ENCODE results near the gene TPRG1L. TPM values are rescaled to one million over a fixed set of nuclear protein-coding genes. Genes with fewer than 3 reads are reported as not detected.
A peak's percentile ranks its signal among the peaks of the same experiment; 100 is the strongest.

The TPRG1L gene
- total RNA-seq, 3 donors from 2014 or later (not counting 1 experiment from before 2014, with no cell fraction given): 36.2 to 46.7 (median 37.9) TPM

DNA sequence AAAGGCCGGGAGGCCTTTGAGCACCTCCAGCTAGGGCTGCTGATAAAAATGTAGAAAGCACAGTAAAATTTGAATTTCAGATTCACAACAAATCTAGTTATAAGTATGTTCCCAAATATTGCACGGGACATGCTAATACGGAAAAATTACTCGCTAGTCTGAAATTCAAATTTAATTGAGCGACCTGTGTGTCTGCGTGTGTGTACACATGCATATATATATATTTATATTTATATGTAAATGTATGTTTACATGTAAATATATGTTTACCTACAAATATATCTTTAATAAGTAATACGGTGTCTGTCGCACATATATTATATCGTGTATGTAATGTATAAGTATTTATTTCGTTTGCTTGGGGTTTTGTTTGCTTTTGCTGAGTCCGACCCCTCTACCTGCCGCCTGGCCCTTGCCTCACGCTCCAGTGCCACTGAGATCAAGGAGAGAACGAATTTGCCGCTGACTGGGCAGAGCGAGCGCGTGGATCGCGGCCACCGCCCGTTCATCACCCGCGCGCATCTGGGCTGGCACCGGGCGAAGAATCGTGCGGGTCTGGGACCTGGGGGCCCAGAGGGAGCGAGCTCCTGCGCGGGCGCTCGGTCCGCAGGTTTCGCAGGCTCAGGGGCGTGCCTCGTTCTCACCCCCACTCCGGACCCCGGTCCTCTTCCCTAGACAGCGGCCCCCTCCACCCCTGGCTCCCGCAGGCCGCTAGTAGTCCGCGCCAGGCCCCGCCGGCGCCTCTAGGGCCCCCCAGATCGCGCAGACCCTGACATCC is 25.6 kb downstream of the TPRG1L start:
- peak overlapping the region; percentile 78 for H3K4me3 ChIP-seq (ENCODE audit: low read length)
- 9% methylated on average over 43 of the region's 50 CpGs for WGBS (ENCODE audit: insufficient coverage)
- peaks cover 14% of the 10 kb centered on the region for H3K36me3 ChIP-seq (ENCODE audit: control insufficient read depth, insufficient read depth, low read length)
- no peaks in the 10 kb centered on the region for H3K9me3 ChIP-seq (ENCODE audit: control insufficient read depth, insufficient read depth, low read length)
- peaks cover 33% of the 10 kb centered on the region for H3K4me1 ChIP-seq (ENCODE audit: control insufficient read depth, insufficient read depth, low read length)
- peaks cover 26% of the 10 kb centered on the region for H3K27me3 ChIP-seq (ENCODE audit: control insufficient read depth, insufficient read depth, low read length)
- peak overlapping the region in 1 of 2 donors; percentile 72 for H3K27ac Mint-ChIP-seq
- TF ChIP-seq, protein P1, sequence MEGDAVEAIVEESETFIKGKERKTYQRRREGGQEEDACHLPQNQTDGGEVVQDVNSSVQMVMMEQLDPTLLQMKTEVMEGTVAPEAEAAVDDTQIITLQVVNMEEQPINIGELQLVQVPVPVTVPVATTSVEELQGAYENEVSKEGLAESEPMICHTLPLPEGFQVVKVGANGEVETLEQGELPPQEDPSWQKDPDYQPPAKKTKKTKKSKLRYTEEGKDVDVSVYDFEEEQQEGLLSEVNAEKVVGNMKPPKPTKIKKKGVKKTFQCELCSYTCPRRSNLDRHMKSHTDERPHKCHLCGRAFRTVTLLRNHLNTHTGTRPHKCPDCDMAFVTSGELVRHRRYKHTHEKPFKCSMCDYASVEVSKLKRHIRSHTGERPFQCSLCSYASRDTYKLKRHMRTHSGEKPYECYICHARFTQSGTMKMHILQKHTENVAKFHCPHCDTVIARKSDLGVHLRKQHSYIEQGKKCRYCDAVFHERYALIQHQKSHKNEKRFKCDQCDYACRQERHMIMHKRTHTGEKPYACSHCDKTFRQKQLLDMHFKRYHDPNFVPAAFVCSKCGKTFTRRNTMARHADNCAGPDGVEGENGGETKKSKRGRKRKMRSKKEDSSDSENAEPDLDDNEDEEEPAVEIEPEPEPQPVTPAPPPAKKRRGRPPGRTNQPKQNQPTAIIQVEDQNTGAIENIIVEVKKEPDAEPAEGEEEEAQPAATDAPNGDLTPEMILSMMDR (IDR thresholded peaks at IDR 0.05): no peak
- DNase-seq (peak in 1 of 2 donors; percentile 14), ATAC-seq (no peak)
- no peak overlapping the region for H3K27ac ChIP-seq (ENCODE audit: low read length)
- intact Hi-C loops (cut with micrococcal nuclease): no loop called here
- H3K4me3 Mint-ChIP-seq: peak overlapping the region; percentile 87
- no peaks in the 10 kb centered on the region for H3K9me3 Mint-ChIP-seq
- H3K36me3 Mint-ChIP-seq: no peaks in the 10 kb centered on the region
- H3K4me1 Mint-ChIP-seq: peaks cover 29 to 34% of the 10 kb centered on the region in 2 donors
- H3K27me3 Mint-ChIP-seq (ENCODE audit: low read depth in 2 of 2): peaks cover 28 to 35% of the 10 kb centered on the region in 2 donors

DNA sequence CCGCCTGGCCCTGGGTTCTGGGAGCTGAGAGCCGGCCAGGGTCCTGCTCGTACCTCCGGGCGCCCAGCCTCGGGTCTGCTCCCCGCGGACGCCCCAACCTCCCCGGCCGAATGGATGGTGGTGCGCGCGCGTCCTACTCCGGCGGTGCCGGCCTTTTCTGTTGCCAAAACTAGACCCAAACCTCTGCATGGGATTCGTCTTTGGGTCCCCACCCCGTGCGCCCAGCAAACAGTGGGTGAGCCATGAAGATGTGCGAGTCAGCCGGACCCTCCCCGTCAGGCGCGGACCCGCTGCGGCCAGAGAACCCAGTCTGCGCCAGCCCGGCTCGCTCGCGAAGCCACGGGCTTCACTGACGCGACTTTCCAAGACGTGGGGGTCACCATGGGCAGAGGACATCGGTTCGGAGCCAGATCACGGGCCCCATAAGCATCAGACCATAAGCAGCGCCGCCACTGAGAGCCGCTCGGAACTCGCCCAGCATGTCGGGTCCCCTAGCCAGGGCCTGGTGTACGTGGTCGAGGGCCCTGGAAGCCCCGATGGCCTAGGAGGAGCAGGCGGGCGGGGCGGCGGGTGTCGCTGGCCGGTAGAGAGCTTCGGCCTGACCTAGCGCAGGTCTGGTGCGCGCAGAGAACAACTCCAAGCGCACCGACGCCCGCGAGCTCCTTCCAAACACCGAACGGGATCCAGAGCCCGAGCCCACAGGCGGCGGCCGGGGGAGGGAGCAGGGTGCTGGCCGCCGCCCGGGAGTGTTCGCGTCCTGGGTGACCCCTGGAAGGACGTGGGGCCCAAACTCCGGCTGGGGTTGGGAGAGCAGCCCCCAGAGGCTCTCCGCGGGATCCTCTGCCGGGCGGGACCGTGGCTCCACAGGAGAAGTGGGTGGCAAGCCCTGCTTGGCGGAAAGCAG is 26.5 kb downstream of the TPRG1L start:
- DNase-seq: peak in 1 of 2 donors; percentile 28
- Histone ChIP-seq H3K27ac (ENCODE audit: low read length) (no peak overlapping the region), H3K9me3 (ENCODE audit: control insufficient read depth, insufficient read depth, low read length) (no peaks in the 10 kb centered on the region), H3K4me1 (ENCODE audit: control insufficient read depth, insufficient read depth, low read length) (peaks cover 33% of the 10 kb centered on the region), H3K27me3 (ENCODE audit: control insufficient read depth, insufficient read depth, low read length) (peaks cover 26% of the 10 kb centered on the region), H3K4me3 (ENCODE audit: low read length) (no peak overlapping the region), H3K36me3 (ENCODE audit: control insufficient read depth, insufficient read depth, low read length) (peaks cover 8% of the 10 kb centered on the region)
- TF ChIP-seq, protein P1 (IDR thresholded peaks at IDR 0.05): no peak
- H3K4me1 Mint-ChIP-seq: peaks cover 29 to 34% of the 10 kb centered on the region in 2 donors
- intact Hi-C loops (cut with micrococcal nuclease): no loop called here
- H3K27ac Mint-ChIP-seq: no peak overlapping the region
- no peak for ATAC-seq
- no peaks in the 10 kb centered on the region for H3K36me3 Mint-ChIP-seq
- H3K27me3 Mint-ChIP-seq (ENCODE audit: low read depth in 2 of 2): peaks cover 33 to 43% of the 10 kb centered on the region in 2 donors
- H3K4me3 Mint-ChIP-seq: peak overlapping the region; percentile 61
- H3K9me3 Mint-ChIP-seq: no peaks in the 10 kb centered on the region
- WGBS (ENCODE audit: insufficient coverage): 10% methylated on average over 83 of the region's 83 CpGs

DNA sequence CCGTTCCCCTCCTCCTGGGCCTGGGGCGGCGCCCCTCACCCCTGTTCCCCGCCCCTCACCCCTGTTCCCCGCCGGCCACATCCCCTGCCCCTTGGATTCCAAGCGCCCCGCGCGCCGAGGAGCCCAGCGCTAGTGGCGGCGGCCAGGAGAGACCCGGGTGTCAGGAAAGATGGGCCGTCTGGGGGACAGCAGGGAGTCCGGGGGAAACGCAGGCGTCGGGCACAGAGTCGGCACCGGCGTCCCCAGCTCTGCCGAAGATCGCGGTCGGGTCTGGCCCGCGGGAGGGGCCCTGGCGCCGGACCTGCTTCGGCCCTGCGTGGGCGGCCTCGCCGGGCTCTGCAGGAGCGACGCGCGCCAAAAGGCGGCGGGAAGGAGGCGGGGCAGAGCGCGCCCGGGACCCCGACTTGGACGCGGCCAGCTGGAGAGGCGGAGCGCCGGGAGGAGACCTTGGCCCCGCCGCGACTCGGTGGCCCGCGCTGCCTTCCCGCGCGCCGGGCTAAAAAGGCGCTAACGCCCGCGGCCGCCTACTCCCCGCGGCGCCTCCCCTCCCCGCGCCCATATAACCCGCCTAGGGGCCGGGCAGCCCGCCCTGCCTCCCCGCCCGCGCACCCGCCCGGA is 27.2 kb downstream of the TPRG1L start, which contains the start of gene TP73:
TP73 (plus strand) TSS at position 587 of the 618 bp plus-strand sequence. CDS start 29,850 bp downstream, outside the sequence.
- peaks cover 33 to 46% of the 10 kb centered on the region in 2 donors for H3K27me3 Mint-ChIP-seq (ENCODE audit: low read depth in 2 of 2)
- H3K9me3 Mint-ChIP-seq: no peaks in the 10 kb centered on the region
- intact Hi-C loops (cut with micrococcal nuclease): no loop called here
- DNase-seq (peak in 1 of 2 donors; percentile 22), ATAC-seq (no peak)
- no peaks in the 10 kb centered on the region for H3K36me3 Mint-ChIP-seq
- peaks cover 5% of the 10 kb centered on the region for H3K36me3 ChIP-seq (ENCODE audit: control insufficient read depth, insufficient read depth, low read length)
- TF ChIP-seq, protein P1 (IDR thresholded peaks at IDR 0.05): no peak
- peak within 1 kb of the TSS; percentile 7 for H3K4me3 ChIP-seq (ENCODE audit: low read length)
- under 1% methylated on average over 80 of the region's 80 CpGs for WGBS (ENCODE audit: insufficient coverage)
- no peak within 1 kb of the TSS for H3K27ac Mint-ChIP-seq
- H3K9me3 ChIP-seq (ENCODE audit: control insufficient read depth, insufficient read depth, low read length): no peaks in the 10 kb centered on the region
- H3K4me1 ChIP-seq (ENCODE audit: control insufficient read depth, insufficient read depth, low read length): peaks cover 33% of the 10 kb centered on the region
- H3K27ac ChIP-seq (ENCODE audit: low read length): no peak within 1 kb of the TSS
- peaks cover 26% of the 10 kb centered on the region for H3K27me3 ChIP-seq (ENCODE audit: control insufficient read depth, insufficient read depth, low read length)
- peak within 1 kb of the TSS; percentile 61 for H3K4me3 Mint-ChIP-seq
- H3K4me1 Mint-ChIP-seq: peaks cover 28 to 34% of the 10 kb centered on the region in 2 donors

Measured in natural killer cell (primary cell).